ENCODE results near the gene RAB37. TPM values are rescaled to one million over a fixed set of nuclear protein-coding genes. Genes with fewer than 3 reads are reported as not detected.

RAB37 gene
- total and polyA plus RNA-seq, 9 of the 15 experiments (the other 6 are each of a cell fraction or from before 2014, with no cell fraction given): 0.03 to 0.27 (median 0.11) TPM; not detected in 4

DNA sequence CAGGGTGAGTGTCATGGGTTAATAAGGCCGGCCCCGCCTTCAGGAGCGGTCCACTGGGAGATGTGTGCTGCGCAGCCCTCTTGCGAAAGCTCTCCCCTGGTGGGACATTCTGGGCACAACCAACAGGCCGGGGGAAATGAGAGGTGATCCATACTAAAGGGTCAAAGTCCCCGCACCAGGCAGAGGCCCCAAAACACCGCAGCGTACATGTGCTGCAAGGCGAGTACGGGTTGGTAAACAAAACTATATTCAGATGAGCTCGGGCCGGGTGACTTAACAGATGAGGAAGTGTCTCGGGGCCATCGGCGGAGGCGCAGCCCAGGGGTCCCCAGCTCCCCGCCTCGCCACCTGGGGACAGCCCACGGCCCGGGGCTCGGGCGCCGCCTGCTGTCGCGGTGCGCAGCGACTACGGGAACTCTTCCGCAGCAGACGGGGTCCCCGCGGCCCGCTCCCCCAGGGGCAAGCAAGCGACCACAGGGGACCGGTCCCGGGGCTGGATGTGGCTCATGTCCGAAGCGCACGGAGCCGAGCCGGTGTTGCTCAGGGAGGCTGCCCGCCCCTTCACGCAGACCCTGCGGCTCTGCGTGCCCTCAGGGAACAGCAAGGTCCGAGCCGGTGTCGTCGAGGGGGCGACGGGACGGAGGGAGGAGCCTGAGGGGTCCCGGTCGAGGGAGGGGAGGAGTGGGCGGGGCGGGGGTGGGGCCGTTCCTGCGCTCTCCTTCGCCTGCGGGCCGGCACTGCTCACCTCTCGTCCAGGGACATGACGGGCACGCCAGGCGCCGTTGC, at the start of gene RAB37 (continued):
- TF ChIP-seq, protein P1, sequence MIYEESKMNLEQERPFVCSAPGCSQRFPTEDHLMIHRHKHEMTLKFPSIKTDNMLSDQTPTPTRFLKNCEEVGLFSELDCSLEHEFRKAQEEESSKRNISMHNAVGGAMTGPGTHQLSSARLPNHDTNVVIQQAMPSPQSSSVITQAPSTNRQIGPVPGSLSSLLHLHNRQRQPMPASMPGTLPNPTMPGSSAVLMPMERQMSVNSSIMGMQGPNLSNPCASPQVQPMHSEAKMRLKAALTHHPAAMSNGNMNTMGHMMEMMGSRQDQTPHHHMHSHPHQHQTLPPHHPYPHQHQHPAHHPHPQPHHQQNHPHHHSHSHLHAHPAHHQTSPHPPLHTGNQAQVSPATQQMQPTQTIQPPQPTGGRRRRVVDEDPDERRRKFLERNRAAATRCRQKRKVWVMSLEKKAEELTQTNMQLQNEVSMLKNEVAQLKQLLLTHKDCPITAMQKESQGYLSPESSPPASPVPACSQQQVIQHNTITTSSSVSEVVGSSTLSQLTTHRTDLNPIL (CRISPR knock-in tag; IDR thresholded peaks at IDR 0.05): no peak
- no peak for TF ChIP-seq ZKSCAN1 (IDR thresholded peaks at IDR 0.05; ENCODE audit: low read depth, low read length)
- TF ChIP-seq, protein P2, sequence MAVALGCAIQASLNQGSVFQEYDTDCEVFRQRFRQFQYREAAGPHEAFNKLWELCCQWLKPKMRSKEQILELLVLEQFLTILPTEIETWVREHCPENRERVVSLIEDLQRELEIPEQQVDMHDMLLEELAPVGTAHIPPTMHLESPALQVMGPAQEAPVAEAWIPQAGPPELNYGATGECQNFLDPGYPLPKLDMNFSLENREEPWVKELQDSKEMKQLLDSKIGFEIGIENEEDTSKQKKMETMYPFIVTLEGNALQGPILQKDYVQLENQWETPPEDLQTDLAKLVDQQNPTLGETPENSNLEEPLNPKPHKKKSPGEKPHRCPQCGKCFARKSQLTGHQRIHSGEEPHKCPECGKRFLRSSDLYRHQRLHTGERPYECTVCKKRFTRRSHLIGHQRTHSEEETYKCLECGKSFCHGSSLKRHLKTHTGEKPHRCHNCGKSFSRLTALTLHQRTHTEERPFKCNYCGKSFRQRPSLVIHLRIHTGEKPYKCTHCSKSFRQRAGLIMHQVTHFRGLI (CRISPR knock-in tag; IDR thresholded peaks at IDR 0.05): no peak
- no peak for TF ChIP-seq POU5F1 (IDR thresholded peaks at IDR 0.05; ENCODE audit: borderline replicate concordance, low read depth, low read length, partially characterized antibody)
- no peak for TF ChIP-seq TARDBP (IDR thresholded peaks at IDR 0.05)
- no peak for TF ChIP-seq POLR2A (conservative IDR thresholded peaks at IDR 0.05)
- no peak for TF ChIP-seq HNRNPK (IDR thresholded peaks at IDR 0.05; ENCODE audit: low read depth, low read length, poor library complexity, severe bottlenecking)
- no peak for TF ChIP-seq KLF10 (CRISPR knock-in tag; IDR thresholded peaks at IDR 0.05)
- TF ChIP-seq ZFP30 (CRISPR knock-in tag; IDR thresholded peaks at IDR 0.05; ENCODE audit: borderline replicate concordance): no peak
- no peak for TF ChIP-seq MYC (IDR thresholded peaks at IDR 0.05; ENCODE audit: low read depth, low read length)
- TF ChIP-seq MYC (CRISPR knock-in tag; IDR thresholded peaks at IDR 0.05; ENCODE audit: borderline replicate concordance, low read depth): no peak
- no peak for TF ChIP-seq ZC3H8 (IDR thresholded peaks at IDR 0.05)
- no peak for TF ChIP-seq CREM (IDR thresholded peaks at IDR 0.05; ENCODE audit: low read depth)
- TF ChIP-seq PRDM10 (IDR thresholded peaks at IDR 0.05; ENCODE audit: partially characterized antibody): peak; percentile 81
- peak; percentile 57 for TF ChIP-seq DEAF1 (CRISPR knock-in tag; IDR thresholded peaks at IDR 0.05)
- no peak for TF ChIP-seq THRB (CRISPR knock-in tag; conservative IDR thresholded peaks at IDR 0.05)
- no peak for TF ChIP-seq BCOR (IDR thresholded peaks at IDR 0.05)
- no peak for TF ChIP-seq MYBL2 (IDR thresholded peaks at IDR 0.05; ENCODE audit: low read depth)
- TF ChIP-seq MYBL2 (CRISPR knock-in tag; IDR thresholded peaks at IDR 0.05; ENCODE audit: borderline replicate concordance): no peak
- no peak for TF ChIP-seq GTF2A2 (tag; IDR thresholded peaks at IDR 0.05)

Measured in K562 (cell line).